ENCODE data around the gene FRMD4A.

FRMD4A gene

GRCh38 chr10:14336736-14337135 lies 6.0 kb upstream of the FRMD4A start:
- no peak overlapping the region for H3K27ac ChIP-seq (replicated peaks)
- DNase-seq (ENCODE audit: low read depth in 1 of 2, low spot score in 1 of 2) = no peak
- no peaks in the 10 kb centered on the region for H3K27me3 ChIP-seq (ENCODE audit: insufficient read depth, poor library complexity, severe bottlenecking)
- no peak overlapping the region for H3K4me3 ChIP-seq (replicated peaks; ENCODE audit: insufficient read depth, low read length)
- TF ChIP-seq GABPA (IDR thresholded peaks at IDR 0.05; ENCODE audit: low read depth) = no peak
- TF ChIP-seq POLR2AphosphoS5 (IDR thresholded peaks at IDR 0.05; ENCODE audit: low read depth) = no peak
- no peak for TF ChIP-seq SPI1 (IDR thresholded peaks at IDR 0.05; ENCODE audit: borderline replicate concordance, low read depth)
- no peak for TF ChIP-seq CTCF (IDR thresholded peaks at IDR 0.05; ENCODE audit: insufficient read depth, low read length)
- TF ChIP-seq REST (IDR thresholded peaks at IDR 0.05; ENCODE audit: insufficient replicate concordance, low read depth) = no peak

GRCh38 chr10:14334771-14335170 lies 4.0 kb upstream of the FRMD4A start:
- no peaks in the 10 kb centered on the region for H3K27me3 ChIP-seq (ENCODE audit: insufficient read depth, poor library complexity, severe bottlenecking)
- H3K27ac ChIP-seq (replicated peaks) = no peak overlapping the region
- DNase-seq (ENCODE audit: low read depth in 1 of 2, low spot score in 1 of 2) = no peak
- H3K4me3 ChIP-seq (replicated peaks; ENCODE audit: insufficient read depth, low read length) = no peak overlapping the region
- TF ChIP-seq POLR2AphosphoS5 (IDR thresholded peaks at IDR 0.05; ENCODE audit: low read depth) (no peak), CTCF (IDR thresholded peaks at IDR 0.05; ENCODE audit: insufficient read depth, low read length) (no peak), REST (IDR thresholded peaks at IDR 0.05; ENCODE audit: insufficient replicate concordance, low read depth) (no peak), GABPA (IDR thresholded peaks at IDR 0.05; ENCODE audit: low read depth) (no peak), SPI1 (IDR thresholded peaks at IDR 0.05; ENCODE audit: borderline replicate concordance, low read depth) (no peak)

GRCh38 chr10:14333606-14334005 lies 2.9 kb upstream of the FRMD4A start:
- no peak for DNase-seq (ENCODE audit: low read depth in 1 of 2, low spot score in 1 of 2)
- TF ChIP-seq CTCF (IDR thresholded peaks at IDR 0.05; ENCODE audit: insufficient read depth, low read length) (no peak), REST (IDR thresholded peaks at IDR 0.05; ENCODE audit: insufficient replicate concordance, low read depth) (no peak), POLR2AphosphoS5 (IDR thresholded peaks at IDR 0.05; ENCODE audit: low read depth) (no peak), GABPA (IDR thresholded peaks at IDR 0.05; ENCODE audit: low read depth) (no peak), SPI1 (IDR thresholded peaks at IDR 0.05; ENCODE audit: borderline replicate concordance, low read depth) (no peak)
- Histone ChIP-seq H3K4me3 (replicated peaks; ENCODE audit: insufficient read depth, low read length) (no peak overlapping the region), H3K27ac (replicated peaks) (no peak overlapping the region), H3K27me3 (ENCODE audit: insufficient read depth, poor library complexity, severe bottlenecking) (no peaks in the 10 kb centered on the region)

All from HL-60 (cell line).